ENCODE measurements around the gene BRIP1. TPM values are rescaled to one million over a fixed set of nuclear protein-coding genes. Genes with fewer than 3 reads are reported as not detected.

BRIP1 gene
- total and polyA plus RNA-seq, 4 donors, result 0.13 to 1.4 (median 0.44) TPM

DNA sequence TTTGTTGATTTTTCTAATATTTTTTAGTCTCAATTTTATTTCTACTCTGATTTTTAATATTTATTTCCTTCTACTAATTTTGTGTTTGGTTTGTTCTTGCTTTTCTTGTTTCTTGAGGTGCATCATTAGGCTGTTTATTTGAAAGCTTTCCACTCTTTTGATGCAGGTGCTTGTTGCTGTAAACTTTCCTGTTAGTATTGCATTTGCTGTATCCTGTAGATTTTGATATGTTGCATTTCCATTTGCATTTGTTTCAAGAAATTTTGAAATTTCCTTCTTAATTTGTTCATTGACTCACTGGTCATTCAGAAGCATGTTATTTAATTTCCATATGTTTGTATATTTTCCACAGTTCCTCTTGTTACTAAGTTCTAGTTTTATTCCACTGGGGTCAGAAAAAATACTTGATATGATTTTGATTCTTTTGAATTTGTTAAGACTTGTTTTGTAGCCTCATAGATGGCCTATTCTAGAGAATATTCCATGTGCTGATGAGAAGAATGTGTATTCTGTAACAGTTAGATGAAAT, 229.3 kb downstream of the BRIP1 start:
- no peaks in the 10 kb centered on the region for H3K9me3 ChIP-seq (ENCODE audit: control insufficient read depth, low read length)
- intact Hi-C loops (cut with DNase I), result no loop called here
- H3K27ac ChIP-seq (ENCODE audit: low read depth in 1 of 2, low read length in 2 of 2), result no peak overlapping the region
- no peaks in the 10 kb centered on the region for H3K36me3 ChIP-seq (ENCODE audit: control insufficient read depth in 1 of 2, insufficient read depth in 2 of 2, low read length in 1 of 2)
- DNase-seq (no peak), ATAC-seq (ENCODE audit: low FRiP score) (no peak)
- H3K27me3 ChIP-seq (ENCODE audit: control insufficient read depth in 1 of 2, insufficient read depth in 2 of 2, low read length in 1 of 2), result no peaks in the 10 kb centered on the region
- H3K4me1 ChIP-seq (ENCODE audit: control insufficient read depth in 1 of 2, insufficient read depth in 2 of 2, low read length in 2 of 2), result no peaks in the 10 kb centered on the region
- H3K4me3 ChIP-seq (ENCODE audit: low read length in 2 of 2), result no peak overlapping the region

DNA sequence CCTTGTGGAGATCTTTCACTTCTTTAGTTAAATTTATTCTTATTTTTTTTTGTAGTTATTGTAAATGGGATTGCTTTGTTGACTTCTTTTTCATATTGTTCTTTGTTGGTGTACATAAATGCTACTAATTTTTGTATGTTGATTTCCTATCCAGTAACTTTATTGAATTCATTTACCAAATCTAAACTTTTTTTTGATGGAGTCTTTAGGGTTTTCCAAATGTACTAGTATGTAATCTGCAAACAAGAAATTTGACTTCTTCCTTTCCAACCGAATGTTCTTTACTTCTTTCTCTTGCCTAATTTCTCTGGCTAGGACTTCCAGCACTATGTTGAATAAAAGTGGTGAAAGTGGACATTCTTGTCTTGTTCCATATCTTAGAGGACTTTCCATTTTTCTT, 230.5 kb downstream of the BRIP1 start:
- Histone ChIP-seq H3K27me3 (ENCODE audit: control insufficient read depth in 1 of 2, insufficient read depth in 2 of 2, low read length in 1 of 2) (no peaks in the 10 kb centered on the region), H3K4me1 (ENCODE audit: control insufficient read depth in 1 of 2, insufficient read depth in 2 of 2, low read length in 2 of 2) (no peaks in the 10 kb centered on the region), H3K9me3 (ENCODE audit: control insufficient read depth, low read length) (no peaks in the 10 kb centered on the region), H3K27ac (ENCODE audit: low read depth in 1 of 2, low read length in 2 of 2) (no peak overlapping the region), H3K4me3 (ENCODE audit: low read length in 2 of 2) (no peak overlapping the region), H3K36me3 (ENCODE audit: control insufficient read depth in 1 of 2, insufficient read depth in 2 of 2, low read length in 1 of 2) (no peaks in the 10 kb centered on the region)
- DNase-seq (no peak), ATAC-seq (ENCODE audit: low FRiP score) (no peak)
- intact Hi-C loops (cut with DNase I), result no loop called here
- 83 to 85% methylated on average over 1 of the region's 1 CpG for WGBS, 2 donors

DNA sequence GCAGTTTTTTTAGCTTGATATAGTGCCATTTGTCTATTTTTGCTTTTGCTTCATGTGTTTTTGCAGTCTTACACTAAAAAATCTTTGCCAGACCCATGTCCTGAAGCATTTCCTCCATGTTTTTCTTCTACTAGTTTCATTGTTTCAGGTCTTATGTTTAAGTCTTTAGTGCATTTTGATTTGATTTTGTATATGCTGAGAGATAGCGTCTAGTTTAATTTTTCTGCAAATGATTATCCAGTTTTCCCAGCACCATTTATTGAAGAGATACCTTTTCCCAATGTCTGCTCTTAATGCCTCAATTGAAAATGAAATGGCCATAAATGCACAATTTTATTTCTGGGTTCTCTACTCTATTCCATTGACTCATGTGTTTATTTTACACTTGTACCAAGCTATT, 231.5 kb downstream of the BRIP1 start:
- H3K9me3 ChIP-seq (ENCODE audit: control insufficient read depth, low read length), result no peaks in the 10 kb centered on the region
- H3K4me1 ChIP-seq (ENCODE audit: control insufficient read depth in 1 of 2, insufficient read depth in 2 of 2, low read length in 2 of 2), result no peaks in the 10 kb centered on the region
- no peaks in the 10 kb centered on the region for H3K36me3 ChIP-seq (ENCODE audit: control insufficient read depth in 1 of 2, insufficient read depth in 2 of 2, low read length in 1 of 2)
- intact Hi-C loops (cut with DNase I), result no loop called here
- H3K27ac ChIP-seq (ENCODE audit: low read depth in 1 of 2, low read length in 2 of 2), result no peak overlapping the region
- ATAC-seq (ENCODE audit: low FRiP score) (no peak), DNase-seq (no peak)
- H3K4me3 ChIP-seq (ENCODE audit: low read length in 2 of 2), result no peak overlapping the region
- WGBS, 2 donors, result 66 to 71% methylated on average over 1 of the region's 1 CpG
- no peaks in the 10 kb centered on the region for H3K27me3 ChIP-seq (ENCODE audit: control insufficient read depth in 1 of 2, insufficient read depth in 2 of 2, low read length in 1 of 2)

Other genes with a start within 250 kb of the BRIP1 start
- gene INTS2, start 64.5 kb upstream of the BRIP1 start, total RNA-seq, result 10 to 100 TPM; 11.9 to 14.5 TPM
- gene INTS2, start 64.5 kb upstream of the BRIP1 start, polyA plus RNA-seq, result 1 to 10 TPM; 1.8 to 1.9 TPM
- gene MED13, start 201.8 kb upstream of the BRIP1 start, total RNA-seq, result 10 to 100 TPM; 80.1 to 80.4 TPM
- 10 to 100 TPM in 1 of 2 donors, 1 to 10 TPM in 1; 4.8 to 14.8 TPM for gene MED13, start 201.8 kb upstream of the BRIP1 start, polyA plus RNA-seq

Data from aorta (tissue), 5 donors.